Umbilical cord (tissue), 2 donors: ENCODE data around the gene MAGI2. TPM values are rescaled to one million over a fixed set of nuclear protein-coding genes. Genes with fewer than 3 reads are reported as not detected.

Experiments used
- DNase-seq: peaks from one replicate; pipeline ENCODE4 v3.0.0-alpha.2; 2015; ENCODE audit warnings: low spot score
- total RNA-seq: library from RNA; depleted of rRNA; stranded (reverse); fragments of >200 nt; gene quantifications from one replicate; pipeline ENCODE4 v1.2.3, GENCODE V29; 2014; ENCODE audit warnings: low replicate concordance; ENCODE audit not compliant: insufficient read depth

MAGI2 gene
- total RNA-seq, 1 donor from 2014 or later: 51.5 TPM

- no peak for DNase-seq
These were observed 649.9 kb downstream of the MAGI2 start for GRCh38 chr7:78803501-78804127.

GRCh38 chr7:78794101-78794500 lies 659.4 kb downstream of the MAGI2 start:
- no peak for DNase-seq

- no peak for DNase-seq
These were observed 660.8 kb downstream of the MAGI2 start for GRCh38 chr7:78792624-78793023.

- no peak for DNase-seq
These were observed 661.5 kb downstream of the MAGI2 start for GRCh38 chr7:78792006-78792405.

- DNase-seq: no peak
These were observed 665.0 kb downstream of the MAGI2 start for GRCh38 chr7:78788464-78788863.

- DNase-seq: no peak
These were observed 665.6 kb downstream of the MAGI2 start for GRCh38 chr7:78787854-78788253.

- no peak for DNase-seq
These were observed 667.4 kb downstream of the MAGI2 start for GRCh38 chr7:78786055-78786454.

GRCh38 chr7:78783179-78783962 lies 670.1 kb downstream of the MAGI2 start:
- DNase-seq: no peak

- DNase-seq: no peak
These were observed 672.9 kb downstream of the MAGI2 start for GRCh38 chr7:78780560-78780959.

- DNase-seq: no peak
These were observed 673.7 kb downstream of the MAGI2 start for GRCh38 chr7:78779788-78780187.

- DNase-seq: no peak
These were observed 675.6 kb downstream of the MAGI2 start for GRCh38 chr7:78777829-78778228.

- DNase-seq: peak; percentile 16
These were observed 682.8 kb downstream of the MAGI2 start for GRCh38 chr7:78770422-78771410.

- DNase-seq: peak; percentile 8
These were observed 683.9 kb downstream of the MAGI2 start for GRCh38 chr7:78769481-78770101.

- peak; percentile 1 for DNase-seq
These were observed 684.6 kb downstream of the MAGI2 start for GRCh38 chr7:78768859-78769258.

GRCh38 chr7:78765943-78766729 lies 687.3 kb downstream of the MAGI2 start:
- no peak for DNase-seq

- DNase-seq: no peak
These were observed 688.9 kb downstream of the MAGI2 start for GRCh38 chr7:78764571-78764970.

- no peak for DNase-seq
These were observed 690.8 kb downstream of the MAGI2 start for GRCh38 chr7:78762625-78763024.

GRCh38 chr7:78760620-78761355 lies 692.7 kb downstream of the MAGI2 start:
- DNase-seq: no peak

GRCh38 chr7:78752554-78752953 lies 700.9 kb downstream of the MAGI2 start:
- no peak for DNase-seq

GRCh38 chr7:78751253-78751652 lies 702.2 kb downstream of the MAGI2 start:
- no peak for DNase-seq
